Psoas muscle (tissue), 8 donors: Measurements from ENCODE around the gene TOP3B. TPM values are rescaled to one million over a fixed set of nuclear protein-coding genes. Genes with fewer than 3 reads are reported as not detected.

Source experiments
- ATAC-seq, 4 donors: fragments of 200-7000 bp; cut with Tn5 transposase; one replicate each; pipeline ENCODE4 v1.9.1; 2020; ENCODE audit warnings: moderate library complexity in 3 of 4, mild to moderate bottlenecking in 2 of 4
- DNase-seq, 2 donors: peaks; one replicate each; pipeline ENCODE4 v3.0.0-alpha.2; 2020
- H3K27ac ChIP-seq: fragments of 200-600 bp; one replicate; pipeline ENCODE4 v1.8.0; 2022
- H3K27me3 ChIP-seq, 3 donors: fragments of 200-600 bp in 1 of 3; one replicate each; pipeline versions ENCODE4 v1.6.1 to v1.8.0; 2013 to 2022; ENCODE audit warnings: low read length in 2 of 3, mild to moderate bottlenecking in 2 of 3, moderate library complexity in 1 of 3; ENCODE audit not compliant: insufficient read depth in 3 of 3
- H3K36me3 ChIP-seq, 2 donors: fragments of 200-600 bp in 1 of 2; one replicate each; pipeline versions ENCODE4 v1.6.1 to v1.8.0; 2013 to 2022; ENCODE audit warnings: low read depth in 1 of 2, mild to moderate bottlenecking in 1 of 2, moderate library complexity in 1 of 2; ENCODE audit not compliant: insufficient read depth in 1 of 2
- H3K4me1 ChIP-seq: fragments of 200-600 bp; one replicate; pipeline ENCODE4 v1.8.0; 2022
- H3K4me3 ChIP-seq: fragments of 200-600 bp; one replicate; pipeline ENCODE4 v1.8.0; 2022; ENCODE audit warnings: mild to moderate bottlenecking
- H3K9me3 ChIP-seq: fragments of 200-600 bp; one replicate; pipeline ENCODE4 v1.8.0; 2022
- WGBS, 3 donors: extraction: QIAGEN DNeasy Blood & Tissue Kit; methylation state at CpG; one replicate each; pipeline versions ENCODE4 v1.1.6 to v1.1.7; 2013; 5-methylcytosine and 5-hydroxymethylcytosine counted together
- intact Hi-C, 2 donors: fragments of 100-400 bp; cut with DNase I; formaldehyde crosslinking; loops; one replicate each; pipeline versions ENCODE4 v1.11.0 to v1.14.2; 2022
- polyA plus RNA-seq, 3 donors: library from polyadenylated mRNA; stranded (reverse); fragments of 200-250 nt; gene quantifications; one replicate each; pipeline ENCODE4 v1.2.3, GENCODE V29; 2013
- total RNA-seq, 4 donors: library from RNA; stranded (reverse); fragmentation: NEBNext Ultra II Directional in 2 of 4; extraction: Animal tissue kit (Norgen Biotek cat#: 25700) in 2 of 4; gene quantifications; one replicate each; pipeline versions ENCODE4 v1.2.1 to v1.2.4, GENCODE V29; 2021 to 2023
- TF ChIP-seq, protein P1 (sequence below): fragments of 200-600 bp; IDR thresholded peaks from one replicate; pipeline ENCODE4 v1.8.0; 2022; ENCODE audit warnings: antibody characterized with exemption
- donor health status: healthy with polysubstance abuse.
- donor health status: DM: no; HTN: no; CAD: no; lungs with moderate emphysema.
- donor health status: Bipolar disorder and iron deficiency.
- donor health status: healthy.
- donor health status: DM: yes; HTN: yes; CAD: no.
- donor health status: DM: no; HTN: no; CAD: no.
- donor health status: DM: no; HTN: no; CAD: no.
- donor health status: DM: yes; HTN: yes; CAD: no.

Gene TOP3B
- total and polyA plus RNA-seq, 7 donors, result 5.4 to 13.5 (median 8.1) TPM

DNA sequence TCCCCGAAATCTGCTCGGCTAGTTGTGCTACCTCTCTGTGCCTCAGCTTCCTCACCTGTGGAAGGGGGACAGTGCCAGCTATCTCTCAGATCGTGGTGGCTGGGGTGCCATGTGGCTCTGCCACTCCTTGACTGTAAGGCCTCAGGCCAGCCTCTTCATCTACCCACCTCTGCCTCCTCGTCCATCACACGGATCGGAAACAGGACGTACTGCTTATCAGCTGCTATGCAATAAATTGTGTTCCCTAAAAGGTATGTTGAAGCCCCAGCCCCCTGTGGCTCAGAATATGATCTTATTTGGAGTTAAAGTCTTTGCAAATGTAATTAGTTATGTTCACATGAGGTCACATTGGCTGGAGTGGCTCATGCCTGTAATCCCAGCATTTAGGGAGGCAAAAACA lies 37.7 kb downstream of the TOP3B start:
- H3K9me3 ChIP-seq, result no peaks in the 10 kb centered on the region
- H3K4me3 ChIP-seq, result no peak overlapping the region
- H3K27me3 ChIP-seq, result no peaks in the 10 kb centered on the region
- intact Hi-C loops, result no loop called here
- TF ChIP-seq, protein P1, sequence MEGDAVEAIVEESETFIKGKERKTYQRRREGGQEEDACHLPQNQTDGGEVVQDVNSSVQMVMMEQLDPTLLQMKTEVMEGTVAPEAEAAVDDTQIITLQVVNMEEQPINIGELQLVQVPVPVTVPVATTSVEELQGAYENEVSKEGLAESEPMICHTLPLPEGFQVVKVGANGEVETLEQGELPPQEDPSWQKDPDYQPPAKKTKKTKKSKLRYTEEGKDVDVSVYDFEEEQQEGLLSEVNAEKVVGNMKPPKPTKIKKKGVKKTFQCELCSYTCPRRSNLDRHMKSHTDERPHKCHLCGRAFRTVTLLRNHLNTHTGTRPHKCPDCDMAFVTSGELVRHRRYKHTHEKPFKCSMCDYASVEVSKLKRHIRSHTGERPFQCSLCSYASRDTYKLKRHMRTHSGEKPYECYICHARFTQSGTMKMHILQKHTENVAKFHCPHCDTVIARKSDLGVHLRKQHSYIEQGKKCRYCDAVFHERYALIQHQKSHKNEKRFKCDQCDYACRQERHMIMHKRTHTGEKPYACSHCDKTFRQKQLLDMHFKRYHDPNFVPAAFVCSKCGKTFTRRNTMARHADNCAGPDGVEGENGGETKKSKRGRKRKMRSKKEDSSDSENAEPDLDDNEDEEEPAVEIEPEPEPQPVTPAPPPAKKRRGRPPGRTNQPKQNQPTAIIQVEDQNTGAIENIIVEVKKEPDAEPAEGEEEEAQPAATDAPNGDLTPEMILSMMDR, result no peak
- no peak for ATAC-seq
- peak overlapping the region; percentile 42 for H3K27ac ChIP-seq
- WGBS, 3 donors, result 68 to 77% (median 73%) methylated on average over 7 of the region's 7 CpGs
- no peak for DNase-seq
- H3K36me3 ChIP-seq, result peaks cover 0 to 23% of the 10 kb centered on the region in 2 donors
- H3K4me1 ChIP-seq, result peaks cover 51% of the 10 kb centered on the region

DNA sequence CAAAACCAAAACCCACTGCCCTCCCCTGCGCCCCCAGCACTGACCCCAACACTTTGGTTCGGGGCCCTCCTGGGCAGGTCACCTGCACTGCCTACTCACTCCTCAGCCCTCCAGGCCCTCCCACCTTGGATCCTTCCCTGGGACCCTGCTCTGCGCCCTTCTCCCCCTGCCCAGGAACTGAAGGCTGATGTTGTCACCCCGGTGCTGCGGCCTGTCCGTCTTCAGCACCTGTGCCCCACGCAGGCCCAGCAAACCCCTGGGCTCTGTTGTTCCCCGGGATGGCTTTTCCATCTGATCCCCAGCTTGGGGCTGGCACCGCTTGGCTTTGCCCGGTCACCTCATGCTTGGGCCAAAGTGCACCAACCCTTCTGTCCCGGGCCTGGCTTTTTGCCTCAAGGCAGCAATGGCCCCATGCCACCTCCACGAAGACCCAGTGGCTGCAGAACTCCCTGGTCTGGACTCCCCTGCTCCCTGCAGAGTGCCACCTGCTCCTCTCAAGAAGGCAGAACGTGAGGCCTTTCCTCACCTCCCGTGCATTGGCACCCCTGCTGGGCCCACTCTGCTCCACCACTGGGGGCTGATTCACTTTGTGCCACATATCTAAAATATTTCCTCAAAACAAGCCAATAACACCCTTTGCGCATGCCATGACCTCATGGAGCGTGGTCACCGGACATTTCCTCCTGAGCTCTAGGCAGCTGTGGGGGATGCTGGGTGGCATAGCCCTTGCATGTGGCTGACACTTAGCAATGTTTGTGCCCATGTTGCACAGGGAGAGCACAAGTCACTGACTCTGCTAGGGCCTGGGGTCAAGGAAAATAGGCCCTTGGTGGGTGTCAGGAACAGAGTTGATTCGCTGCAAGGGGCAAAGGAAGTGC lies 38.8 kb downstream of the TOP3B start:
- peaks cover 0 to 23% of the 10 kb centered on the region in 2 donors for H3K36me3 ChIP-seq
- H3K4me3 ChIP-seq, result no peak overlapping the region
- intact Hi-C loops, result no loop called here
- ATAC-seq (no peak), DNase-seq (no peak)
- peaks cover 46% of the 10 kb centered on the region for H3K4me1 ChIP-seq
- H3K27me3 ChIP-seq, result no peaks in the 10 kb centered on the region
- no peaks in the 10 kb centered on the region for H3K9me3 ChIP-seq
- TF ChIP-seq, protein P1, result no peak
- WGBS, 3 donors, result 62 to 79% (median 71%) methylated on average over 18 of the region's 18 CpGs
- H3K27ac ChIP-seq, result peak overlapping the region; percentile 84

DNA sequence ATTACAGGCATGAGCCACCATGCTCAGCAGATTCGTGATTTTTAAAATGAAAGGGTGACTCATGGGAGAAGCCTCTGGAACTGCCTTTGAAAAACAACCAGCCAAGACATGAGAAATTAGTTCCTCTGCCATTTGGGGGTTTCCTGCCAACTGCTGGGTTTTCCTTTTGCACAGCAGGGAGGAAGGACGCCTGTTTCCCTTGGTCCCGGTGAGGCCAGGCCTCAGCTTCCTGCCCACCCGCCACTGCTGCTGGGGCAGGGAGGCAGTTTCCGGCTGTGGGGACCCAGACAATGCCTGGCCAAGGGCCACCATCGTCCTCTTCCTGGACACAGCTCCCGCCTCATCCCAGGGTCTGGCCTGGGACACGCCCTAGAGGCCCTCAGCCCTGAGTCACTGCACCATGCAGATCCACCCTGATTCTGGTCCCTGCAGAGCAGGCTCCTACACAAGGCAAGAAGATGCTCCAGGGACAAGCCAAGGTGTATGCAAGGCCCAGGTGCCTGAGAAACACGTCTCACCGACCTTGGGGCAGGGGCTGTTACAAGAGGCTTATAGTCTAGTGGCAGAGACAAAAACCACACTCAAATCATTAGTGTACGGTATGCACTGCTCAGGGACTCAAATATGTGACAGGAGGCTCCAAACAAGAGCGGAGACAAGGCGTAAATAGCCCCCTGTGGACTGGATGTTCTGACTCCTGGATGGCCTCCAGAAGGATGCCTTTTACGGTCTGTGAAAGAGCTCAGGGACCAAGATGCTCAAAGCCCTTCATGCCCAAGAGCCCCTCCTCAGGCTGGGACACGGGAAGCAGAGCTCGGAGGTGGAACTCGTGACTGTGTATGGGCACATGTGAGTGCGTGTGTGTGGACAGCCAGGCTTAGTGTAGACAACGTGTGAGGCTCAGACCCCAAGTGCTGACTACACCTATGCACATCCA lies 39.9 kb downstream of the TOP3B start:
- Histone ChIP-seq H3K27ac (peak overlapping the region; percentile 84), H3K4me1 (peaks cover 43% of the 10 kb centered on the region), H3K4me3 (no peak overlapping the region), H3K27me3 (no peaks in the 10 kb centered on the region), H3K9me3 (no peaks in the 10 kb centered on the region), H3K36me3 (peaks cover 0 to 23% of the 10 kb centered on the region in 2 donors)
- ATAC-seq (peak in 3 of 4 donors; percentile 13 to 36 (median 19)), DNase-seq (peak; percentile 88 to 92)
- 39 to 41% (median 40%) methylated on average over 19 of the region's 19 CpGs for WGBS, 3 donors
- TF ChIP-seq, protein P1, result no peak
- intact Hi-C loops, result no loop called here

DNA sequence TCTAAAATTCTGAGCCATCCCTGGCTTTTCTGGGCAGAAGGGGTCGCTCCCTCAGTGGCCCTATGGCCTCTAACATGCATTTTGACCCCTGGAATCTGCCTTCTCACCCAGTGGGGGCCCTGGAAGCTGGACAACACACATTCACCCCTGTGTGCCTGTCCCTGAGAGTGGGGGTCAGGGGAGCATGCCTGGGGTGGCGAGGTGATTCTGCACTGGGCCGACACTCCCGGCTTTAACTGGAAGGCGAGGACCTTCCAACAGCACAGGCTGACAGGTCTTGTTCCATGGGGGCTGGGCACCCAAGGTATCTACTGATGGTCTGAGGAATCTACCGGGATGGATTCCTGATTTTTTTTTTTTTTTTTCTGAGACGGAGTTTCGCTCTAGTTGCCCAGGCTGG lies 40.7 kb downstream of the TOP3B start:
- peaks cover 0 to 23% of the 10 kb centered on the region in 2 donors for H3K36me3 ChIP-seq
- no peak for DNase-seq

More for the DNA sequence above, 40.7 kb downstream of the TOP3B start:
- Histone ChIP-seq H3K4me1 (peaks cover 50% of the 10 kb centered on the region), H3K27me3 (no peaks in the 10 kb centered on the region), H3K9me3 (no peaks in the 10 kb centered on the region), H3K4me3 (no peak overlapping the region), H3K27ac (peak overlapping the region; percentile 84)
- ATAC-seq, result no peak
- TF ChIP-seq, protein P1, result no peak
- WGBS, 3 donors, result 63 to 90% (median 75%) methylated on average over 7 to 8 of the region's 8 CpGs
- intact Hi-C loops, result no loop called here
